HG02884 (cell line): ENCODE data around the gene FAM193A.
"Not testable (repeated sequence)": the region's sequence is repeated elsewhere in the genome, so short reads cannot be mapped to it uniquely, and the experiment has no call there.

Experiments
- ATAC-seq: cut with Tn5 transposase; IDR thresholded peaks from one replicate; pipeline ENCODE4 v1.9.1; 2021; ENCODE audit warnings: mild to moderate bottlenecking, moderate library complexity; ENCODE audit not compliant: unreplicated experiment

FAM193A gene

GRCh38 chr4:2767046-2767704 lies 230.7 kb downstream of the FAM193A start:
- ATAC-seq, result no peak

DNA sequence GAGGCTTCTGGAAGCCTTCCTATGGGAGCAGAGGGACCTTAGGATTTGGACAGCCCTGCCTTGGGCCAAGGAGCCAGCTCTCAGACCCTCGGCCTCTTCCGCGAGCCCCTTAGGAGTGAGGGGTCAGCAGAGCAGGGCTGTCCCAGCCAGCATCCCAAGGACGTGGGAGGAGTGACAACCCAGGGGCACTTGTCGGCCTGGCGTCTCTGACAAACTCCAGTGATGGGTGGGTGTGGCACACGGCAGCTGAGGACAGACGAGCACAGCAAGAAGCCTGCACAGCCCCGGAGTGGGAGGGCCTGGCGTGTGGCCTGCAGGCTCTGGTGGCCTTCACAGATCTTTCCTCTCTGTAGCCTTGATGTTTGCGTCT lies 231.2 kb downstream of the FAM193A start:
- no peak for ATAC-seq

DNA sequence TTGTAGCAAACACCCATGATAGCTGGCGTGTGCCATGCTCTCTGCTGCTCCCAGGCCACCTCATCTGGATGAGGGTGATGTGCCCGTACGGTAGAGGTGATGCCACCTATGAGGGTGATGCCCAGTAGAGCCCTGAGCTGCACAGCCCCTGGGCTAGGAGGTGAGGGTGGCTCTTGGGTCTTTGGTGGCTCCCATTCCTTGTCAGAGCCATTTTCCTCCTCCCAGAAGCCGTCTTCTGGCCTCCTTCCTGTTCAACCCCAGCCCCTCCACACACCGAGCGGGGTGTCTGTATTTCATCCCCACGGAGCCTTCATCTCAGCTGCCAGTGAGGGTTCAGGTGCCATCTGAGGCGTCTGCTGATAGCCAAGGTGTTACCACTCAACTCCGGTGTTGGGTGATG lies 231.7 kb downstream of the FAM193A start:
- no peak for ATAC-seq

GRCh38 chr4:2768921-2769336 lies 232.5 kb downstream of the FAM193A start:
- no peak for ATAC-seq

DNA sequence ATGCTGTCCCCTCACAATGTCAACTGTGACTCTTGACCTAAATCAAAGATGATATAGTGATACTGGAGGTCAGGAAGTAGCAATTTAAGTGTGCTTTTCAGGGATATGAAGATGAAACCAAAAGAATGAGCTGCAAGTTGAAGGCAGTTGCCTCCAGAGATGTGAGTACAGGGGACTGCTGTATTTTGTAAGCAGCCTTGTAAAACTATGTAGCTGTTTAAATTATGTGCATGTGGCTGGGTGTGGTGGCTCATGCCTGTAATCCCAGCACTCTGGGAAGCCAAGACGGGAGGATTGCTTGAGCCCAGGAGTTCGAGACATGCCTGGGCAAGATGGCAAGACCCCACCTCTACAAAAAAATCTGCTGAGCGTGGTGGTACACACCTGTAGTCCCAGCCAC lies 234.8 kb downstream of the FAM193A start:
- ATAC-seq, result no peak

- not testable (repeated sequence) for ATAC-seq
Observed at GRCh38 chr4:2780643-2781042, 244.2 kb downstream of the FAM193A start.

GRCh38 chr4:2781911-2782310 lies 245.5 kb downstream of the FAM193A start:
- no peak for ATAC-seq
